H7 (cell line): ENCODE measurements around the gene ANGPTL3. TPM values are rescaled to one million over a fixed set of nuclear protein-coding genes. Genes with fewer than 3 reads are reported as not detected.

Experiments used
- total RNA-seq: library from RNA; depleted of rRNA; stranded (reverse); fragments of >200 nt; shearing (Covaris generic); gene quantifications from 2 replicates; pipeline ENCODE4 v1.2.3, GENCODE V29; 2014; rRNA removed

Gene ANGPTL3
- total RNA-seq, 1 experiment from 2014 or later: not detected

Other genes with a start within 250 kb of the ANGPTL3 start
- gene USP1, start 160.5 kb upstream of the ANGPTL3 start, total RNA-seq: 58.1 and 78.1 TPM in 2 replicates
- gene DOCK7, start 90.9 kb downstream of the ANGPTL3 start, total RNA-seq: 40.9 and 44.0 TPM in 2 replicates
- gene ATG4C, start 186.6 kb downstream of the ANGPTL3 start, total RNA-seq: 19.0 and 29.8 TPM in 2 replicates